Epithelial cell of umbilical artery (primary cell): Measurements from ENCODE around the gene TMEM200A. TPM values are rescaled to one million over a fixed set of nuclear protein-coding genes. Genes with fewer than 3 reads are reported as not detected.

Experiments used
- total RNA-seq: library from RNA; depleted of rRNA; stranded (reverse); fragments of >200 nt; gene quantifications from 2 replicates; pipeline ENCODE4 v1.2.3, GENCODE V29; 2014

Gene TMEM200A
- total RNA-seq, result 3.0 and 3.2 TPM in 2 replicates

GRCh38 chr6:130365166-130366106, at the start of gene TMEM200A:
TSS of gene TMEM200A (plus strand) at chr6:130366017. CDS start at chr6:130440423, 74,406 bp downstream.

Other genes starting within 250 kb of the TMEM200A start
- not detected in 2 replicates for gene SAMD3, start 143.1 kb upstream of the TMEM200A start, total RNA-seq